ENCODE measurements around the gene SPN.

SPN gene

DNA sequence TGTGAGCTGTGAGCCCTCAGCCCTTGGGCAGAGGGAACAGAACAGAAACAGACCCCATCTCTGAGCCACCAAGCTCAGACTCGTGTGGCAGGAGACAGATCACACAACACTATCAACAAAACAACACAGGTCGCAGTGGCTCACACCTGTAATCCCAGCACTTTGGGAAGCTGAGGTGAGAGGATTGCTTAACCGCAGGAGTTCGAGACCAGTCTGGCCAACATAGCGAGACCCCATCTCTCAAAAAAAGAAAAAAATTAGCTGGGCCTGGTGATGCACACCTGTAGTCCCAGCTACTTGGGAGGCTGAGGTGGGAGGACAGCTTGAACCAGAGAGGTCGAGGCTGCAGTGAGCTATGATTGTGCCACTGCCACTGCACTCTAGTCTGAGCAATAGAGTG is 10.5 kb downstream of the SPN start:
- TF ChIP-seq SIN3A (IDR thresholded peaks at IDR 0.05; ENCODE audit: borderline replicate concordance, insufficient read depth, low read length) (no peak), TAF1 (IDR thresholded peaks at IDR 0.05; ENCODE audit: borderline replicate concordance, insufficient read depth, low read length) (no peak), FOXP2 (optimal IDR thresholded peaks at IDR 0.05; ENCODE audit: borderline replicate concordance, extremely low read depth, extremely low read length, insufficient read depth) (no peak), POLR2AphosphoS5 (IDR thresholded peaks at IDR 0.05; ENCODE audit: low read depth, low read length) (no peak)
- TF ChIP-seq, protein P1, sequence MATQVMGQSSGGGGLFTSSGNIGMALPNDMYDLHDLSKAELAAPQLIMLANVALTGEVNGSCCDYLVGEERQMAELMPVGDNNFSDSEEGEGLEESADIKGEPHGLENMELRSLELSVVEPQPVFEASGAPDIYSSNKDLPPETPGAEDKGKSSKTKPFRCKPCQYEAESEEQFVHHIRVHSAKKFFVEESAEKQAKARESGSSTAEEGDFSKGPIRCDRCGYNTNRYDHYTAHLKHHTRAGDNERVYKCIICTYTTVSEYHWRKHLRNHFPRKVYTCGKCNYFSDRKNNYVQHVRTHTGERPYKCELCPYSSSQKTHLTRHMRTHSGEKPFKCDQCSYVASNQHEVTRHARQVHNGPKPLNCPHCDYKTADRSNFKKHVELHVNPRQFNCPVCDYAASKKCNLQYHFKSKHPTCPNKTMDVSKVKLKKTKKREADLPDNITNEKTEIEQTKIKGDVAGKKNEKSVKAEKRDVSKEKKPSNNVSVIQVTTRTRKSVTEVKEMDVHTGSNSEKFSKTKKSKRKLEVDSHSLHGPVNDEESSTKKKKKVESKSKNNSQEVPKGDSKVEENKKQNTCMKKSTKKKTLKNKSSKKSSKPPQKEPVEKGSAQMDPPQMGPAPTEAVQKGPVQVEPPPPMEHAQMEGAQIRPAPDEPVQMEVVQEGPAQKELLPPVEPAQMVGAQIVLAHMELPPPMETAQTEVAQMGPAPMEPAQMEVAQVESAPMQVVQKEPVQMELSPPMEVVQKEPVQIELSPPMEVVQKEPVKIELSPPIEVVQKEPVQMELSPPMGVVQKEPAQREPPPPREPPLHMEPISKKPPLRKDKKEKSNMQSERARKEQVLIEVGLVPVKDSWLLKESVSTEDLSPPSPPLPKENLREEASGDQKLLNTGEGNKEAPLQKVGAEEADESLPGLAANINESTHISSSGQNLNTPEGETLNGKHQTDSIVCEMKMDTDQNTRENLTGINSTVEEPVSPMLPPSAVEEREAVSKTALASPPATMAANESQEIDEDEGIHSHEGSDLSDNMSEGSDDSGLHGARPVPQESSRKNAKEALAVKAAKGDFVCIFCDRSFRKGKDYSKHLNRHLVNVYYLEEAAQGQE (IDR thresholded peaks at IDR 0.05; ENCODE audit: insufficient read depth in 1 of 2, low read depth in 2 of 2, low read length in 2 of 2), result no peak

DNA sequence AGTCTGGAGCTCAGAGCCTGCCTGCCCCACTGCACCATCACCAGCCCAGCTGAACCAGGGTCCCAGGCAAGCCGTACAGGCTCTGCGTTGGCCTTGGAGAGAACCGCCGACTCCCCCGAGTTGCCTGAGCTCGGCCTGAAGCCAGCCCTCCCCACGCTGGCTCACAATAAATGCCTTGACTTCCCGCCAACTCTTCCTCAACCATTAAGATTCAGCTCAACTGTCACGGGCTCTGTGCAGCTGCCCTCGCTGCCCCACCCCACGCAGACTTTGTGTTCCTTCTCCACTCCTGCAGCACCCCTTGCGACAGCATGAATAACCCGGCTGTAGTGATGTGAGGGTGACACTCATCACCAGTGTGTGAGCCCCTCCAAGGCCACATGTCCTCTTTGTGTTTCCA is 11.1 kb downstream of the SPN start:
- TF ChIP-seq, protein P1 (IDR thresholded peaks at IDR 0.05; ENCODE audit: insufficient read depth in 1 of 2, low read depth in 2 of 2, low read length in 2 of 2), result no peak
- TF ChIP-seq SIN3A (IDR thresholded peaks at IDR 0.05; ENCODE audit: borderline replicate concordance, insufficient read depth, low read length) (no peak), POLR2AphosphoS5 (IDR thresholded peaks at IDR 0.05; ENCODE audit: low read depth, low read length) (no peak), FOXP2 (optimal IDR thresholded peaks at IDR 0.05; ENCODE audit: borderline replicate concordance, extremely low read depth, extremely low read length, insufficient read depth) (no peak), TAF1 (IDR thresholded peaks at IDR 0.05; ENCODE audit: borderline replicate concordance, insufficient read depth, low read length) (no peak)

DNA sequence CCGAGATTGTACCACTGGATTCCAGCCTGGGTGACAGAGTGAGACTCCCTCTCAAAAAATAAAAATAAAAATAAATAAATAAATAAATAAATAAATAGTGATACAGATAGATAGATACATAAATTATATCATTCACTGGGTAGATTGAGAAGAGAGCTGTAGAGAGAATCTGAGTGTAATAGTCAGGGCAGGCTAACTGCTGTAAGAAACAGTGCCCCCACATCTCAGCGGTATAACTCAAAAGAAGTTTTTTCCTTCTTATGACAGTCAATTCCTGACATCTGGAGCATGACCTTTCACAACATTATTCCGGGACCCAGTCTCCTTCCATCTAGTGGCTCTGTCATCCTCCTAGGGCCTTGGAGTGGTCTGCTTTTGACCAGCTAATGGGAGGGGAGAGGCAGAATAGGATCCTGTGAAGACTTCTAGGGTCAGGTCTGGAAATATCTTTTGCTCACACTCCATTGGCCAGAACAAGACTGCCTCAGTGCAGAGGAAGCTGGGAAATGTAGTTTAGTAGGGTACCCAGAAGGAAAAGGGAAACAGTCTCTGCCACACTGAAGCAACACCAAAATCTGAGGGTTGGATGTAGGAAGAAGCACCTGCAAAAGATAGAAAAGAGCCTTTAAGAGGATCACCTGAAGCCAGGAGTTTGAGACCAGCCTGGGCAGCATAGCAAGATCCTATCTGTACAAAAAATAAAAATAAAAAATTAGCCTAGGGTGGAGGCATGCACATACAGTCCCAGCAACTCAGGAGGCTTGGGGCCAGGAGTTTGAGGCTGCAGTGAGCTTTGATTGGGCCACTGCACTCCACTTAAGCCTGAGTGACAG is 13.0 kb downstream of the SPN start:
- TF ChIP-seq TAF1 (IDR thresholded peaks at IDR 0.05; ENCODE audit: borderline replicate concordance, insufficient read depth, low read length), result no peak
- no peak for TF ChIP-seq SIN3A (IDR thresholded peaks at IDR 0.05; ENCODE audit: borderline replicate concordance, insufficient read depth, low read length)
- TF ChIP-seq FOXP2 (optimal IDR thresholded peaks at IDR 0.05; ENCODE audit: borderline replicate concordance, extremely low read depth, extremely low read length, insufficient read depth), result no peak
- TF ChIP-seq, protein P1 (IDR thresholded peaks at IDR 0.05; ENCODE audit: insufficient read depth in 1 of 2, low read depth in 2 of 2, low read length in 2 of 2), result no peak

DNA sequence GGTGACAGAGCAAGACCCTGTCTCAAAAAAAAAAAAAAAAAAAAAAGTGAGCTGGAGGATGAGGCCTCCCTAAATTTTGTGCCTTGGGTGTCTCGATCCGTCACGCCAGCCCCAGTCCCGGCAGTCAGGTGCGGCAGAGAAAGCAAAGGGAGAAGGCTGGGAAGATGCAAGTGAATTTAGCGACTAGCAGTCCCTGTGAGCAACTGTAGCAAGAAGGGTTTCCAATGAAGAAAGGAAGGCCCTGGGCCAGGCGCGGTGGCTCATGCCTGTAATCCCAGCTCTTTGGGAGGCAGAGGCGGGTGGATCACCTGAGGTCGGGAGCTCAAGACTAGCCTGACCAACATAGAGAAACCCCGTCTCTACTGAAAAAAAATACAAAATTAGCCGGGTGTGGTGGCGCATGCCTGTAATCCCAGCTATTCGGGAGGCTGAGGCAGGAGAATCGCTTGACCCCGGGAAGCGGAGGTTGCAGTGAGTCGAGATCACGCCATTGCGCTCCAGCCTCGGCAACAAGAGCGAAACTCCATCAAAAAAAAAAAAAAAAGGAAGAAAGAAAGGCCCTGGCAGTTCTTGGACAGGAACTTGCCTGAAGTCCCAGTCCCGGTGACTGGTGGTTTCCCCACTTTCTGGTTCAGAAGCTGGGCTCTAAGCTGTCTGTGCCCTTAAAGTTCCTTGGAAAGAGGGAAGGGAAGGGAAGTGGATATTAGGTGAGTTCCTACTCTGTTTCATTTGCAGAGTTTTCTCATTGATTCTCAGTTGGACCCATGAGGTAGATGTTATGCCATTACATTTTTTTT is 14.1 kb downstream of the SPN start:
- TF ChIP-seq TAF1 (IDR thresholded peaks at IDR 0.05; ENCODE audit: borderline replicate concordance, insufficient read depth, low read length) (no peak), POLR2AphosphoS5 (IDR thresholded peaks at IDR 0.05; ENCODE audit: low read depth, low read length) (no peak), SIN3A (IDR thresholded peaks at IDR 0.05; ENCODE audit: borderline replicate concordance, insufficient read depth, low read length) (no peak), FOXP2 (optimal IDR thresholded peaks at IDR 0.05; ENCODE audit: borderline replicate concordance, extremely low read depth, extremely low read length, insufficient read depth) (no peak)
- TF ChIP-seq, protein P1 (IDR thresholded peaks at IDR 0.05; ENCODE audit: insufficient read depth in 1 of 2, low read depth in 2 of 2, low read length in 2 of 2), result no peak

Data from PFSK-1 (cell line).